Hepatocyte (in vitro differentiated cells): ENCODE measurements around the gene TNIP3.

Experiments
- CTCF ChIP-seq: fragments of 200-600 bp; sonication (generic); IDR thresholded peaks from 2 replicates; pipeline ENCODE4 v1.5.1; 2016; ENCODE audit warnings: antibody characterized with exemption, mild to moderate bottlenecking; ENCODE audit not compliant: poor library complexity
- EZH2 ChIP-seq: fragments of 200-600 bp; sonication (generic); IDR thresholded peaks from 2 replicates; pipeline ENCODE4 v1.6.1; 2016; ENCODE audit warnings: antibody characterized with exemption, mild to moderate bottlenecking, borderline replicate concordance
- EZH2phosphoT487 ChIP-seq: fragments of 200-600 bp; sonication (generic); IDR thresholded peaks from one replicate; pipeline ENCODE4 v1.6.1; 2018; ENCODE audit warnings: antibody characterized with exemption, mild to moderate bottlenecking, low read depth, moderate library complexity; ENCODE audit not compliant: unreplicated experiment, severe bottlenecking

GRCh38 chr4:121129606-121130325 is 34.4 kb downstream of the TNIP3 start:
- TF ChIP-seq CTCF (no peak), EZH2 (no peak), EZH2phosphoT487 (no peak)
